GM12864 (cell line): Measurements from ENCODE around the gene CDKL2.

Experiments used
- DNase-seq: peaks from one replicate; pipeline ENCODE4 v3.0.0-alpha.2; 2011; ENCODE audit warnings: low read depth
- H3K4me3 ChIP-seq: 2 replicates; pipeline ENCODE4 v1.5.1; 2011; ENCODE audit warnings: mild to moderate bottlenecking, low read depth, low read length, control low read depth
- CTCF ChIP-seq: IDR thresholded peaks from 2 replicates; pipeline ENCODE4 v1.5.1; 2011; ENCODE audit warnings: low read depth, mild to moderate bottlenecking, moderate library complexity, low read length, control low read depth, inconsistent platforms; ENCODE audit errors: missing control alignments

The CDKL2 gene

DNA sequence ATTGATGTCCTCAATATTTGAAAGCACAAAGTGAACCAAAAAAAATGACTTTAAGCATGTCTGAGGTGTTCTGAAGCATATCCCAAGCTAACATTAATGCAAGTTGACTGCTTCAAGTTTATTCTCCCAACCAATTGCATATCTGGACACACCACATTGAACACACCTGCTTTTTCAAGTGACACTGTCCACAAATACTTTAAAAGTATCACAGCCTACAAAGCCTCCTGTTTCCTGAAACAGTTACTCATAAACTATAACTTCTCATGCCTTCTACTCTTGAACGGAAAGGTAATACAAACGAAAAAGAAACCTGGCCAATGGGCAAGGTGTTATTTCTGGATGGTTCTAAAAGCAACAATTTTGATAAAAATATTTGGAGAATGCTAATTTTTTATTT, 1.1 kb downstream of the CDKL2 start:
- no peak overlapping the region for H3K4me3 ChIP-seq
- DNase-seq = no peak
- TF ChIP-seq CTCF = no peak

DNA sequence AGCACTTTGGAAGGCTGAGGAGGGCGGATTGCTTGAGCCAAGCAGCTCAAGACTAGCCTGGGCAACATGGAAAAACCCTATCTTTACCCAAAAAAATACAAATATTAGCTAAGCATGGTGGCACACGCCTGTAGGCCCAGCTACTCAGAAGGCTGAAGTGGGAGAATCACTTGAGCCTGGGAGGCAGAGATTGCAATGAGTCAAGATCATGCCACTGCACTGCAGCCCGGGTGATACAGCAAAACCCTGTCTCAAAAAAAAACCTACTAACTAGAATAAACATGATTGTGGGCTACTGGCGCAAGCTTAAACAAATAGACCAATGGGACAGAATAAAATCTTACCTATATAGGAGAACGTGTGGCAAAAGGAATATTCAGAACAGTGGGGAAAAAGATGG, 7.3 kb downstream of the CDKL2 start:
- TF ChIP-seq CTCF = no peak
- no peak overlapping the region for H3K4me3 ChIP-seq
- DNase-seq = no peak

- H3K4me3 ChIP-seq = no peak overlapping the region
- TF ChIP-seq CTCF = no peak
- no peak for DNase-seq
Observed at GRCh38 chr4:75621715-75622114, 8.6 kb downstream of the CDKL2 start.

GRCh38 chr4:75612306-75612705, 18.0 kb downstream of the CDKL2 start:
- TF ChIP-seq CTCF = no peak
- H3K4me3 ChIP-seq = no peak overlapping the region

GRCh38 chr4:75605928-75606327, 24.4 kb downstream of the CDKL2 start:
- no peak for TF ChIP-seq CTCF
- DNase-seq = no peak
- no peak overlapping the region for H3K4me3 ChIP-seq

More at GRCh38 chr4:75612306-75612705, 18.0 kb downstream of the CDKL2 start:
- no peak for DNase-seq

DNA sequence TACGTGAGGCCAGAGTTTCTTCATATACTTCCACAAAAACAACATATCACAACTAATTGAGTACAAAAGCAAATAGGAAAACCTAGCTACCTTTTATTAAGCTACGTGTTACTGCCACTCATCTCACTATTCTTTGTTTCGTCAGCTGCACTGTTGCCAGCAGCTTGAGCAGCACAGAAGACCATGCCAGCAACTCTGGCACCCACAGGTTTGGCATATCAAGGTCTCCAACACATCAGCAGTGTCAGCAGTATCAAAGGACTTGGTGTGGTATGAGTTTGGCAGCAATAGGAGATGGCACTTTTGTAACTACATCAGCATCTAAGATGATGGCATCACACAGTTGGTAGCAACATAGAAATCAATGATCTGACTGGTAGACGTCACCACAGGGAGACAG, 30.7 kb downstream of the CDKL2 start:
- no peak for DNase-seq
- no peak overlapping the region for H3K4me3 ChIP-seq
- no peak for TF ChIP-seq CTCF

DNA sequence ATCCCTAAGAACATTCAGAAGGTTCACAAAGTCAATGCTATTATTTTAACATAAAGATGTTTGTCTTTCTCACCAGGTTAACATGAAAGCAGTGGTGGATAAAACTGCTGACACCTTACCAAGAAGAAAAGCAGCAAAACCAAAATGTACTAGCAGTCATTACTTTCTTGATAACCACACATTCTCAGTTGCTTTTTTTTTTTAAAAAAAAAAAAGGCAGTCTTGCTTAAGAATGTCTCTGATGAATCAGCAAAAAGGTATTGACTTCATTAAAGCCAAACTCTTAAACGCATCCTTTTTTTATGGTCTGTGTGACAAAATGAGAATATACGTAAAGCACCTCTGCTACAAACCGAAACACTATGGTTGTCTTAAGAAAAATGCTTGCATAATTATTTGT, 31.9 kb downstream of the CDKL2 start:
- DNase-seq = no peak
- no peak overlapping the region for H3K4me3 ChIP-seq
- no peak for TF ChIP-seq CTCF
